ENCODE data around the gene C5AR2.
"Not testable (repeated sequence)": the region's sequence is repeated elsewhere in the genome, so short reads cannot be mapped to it uniquely, and the experiment has no call there.

The C5AR2 gene

GRCh38 chr19:47323409-47323808 lies 8.6 kb upstream of the C5AR2 start:
- DNase-seq (ENCODE audit: extremely low read depth in 1 of 2, low read depth in 1 of 2): no peak

- no peak for DNase-seq (ENCODE audit: extremely low read depth in 1 of 2, low read depth in 1 of 2)
These were observed 8.1 kb upstream of the C5AR2 start for GRCh38 chr19:47323872-47324271.

GRCh38 chr19:47324502-47324901 lies 7.5 kb upstream of the C5AR2 start:
- no peak for DNase-seq (ENCODE audit: extremely low read depth in 1 of 2, low read depth in 1 of 2)

- no peak for DNase-seq (ENCODE audit: extremely low read depth in 1 of 2, low read depth in 1 of 2)
These were observed 1.5 kb upstream of the C5AR2 start for GRCh38 chr19:47330466-47330869.

- DNase-seq (ENCODE audit: extremely low read depth in 1 of 2, low read depth in 1 of 2): no peak
These were observed 485 bp upstream of the C5AR2 start for GRCh38 chr19:47331490-47331889.

- not testable (repeated sequence) for DNase-seq (ENCODE audit: extremely low read depth in 1 of 2, low read depth in 1 of 2)
These were observed 5.1 kb downstream of the C5AR2 start for GRCh38 chr19:47336765-47337718.

GRCh38 chr19:47339196-47339880 lies 7.4 kb downstream of the C5AR2 start:
- no peak for DNase-seq (ENCODE audit: extremely low read depth in 1 of 2, low read depth in 1 of 2)

- DNase-seq (ENCODE audit: extremely low read depth in 1 of 2, low read depth in 1 of 2): no peak
These were observed 8.7 kb downstream of the C5AR2 start for GRCh38 chr19:47340477-47341208.

GRCh38 chr19:47341734-47342133 lies 9.8 kb downstream of the C5AR2 start:
- no peak for DNase-seq (ENCODE audit: extremely low read depth in 1 of 2, low read depth in 1 of 2)

GRCh38 chr19:47343194-47343802 lies 11.3 kb downstream of the C5AR2 start:
- DNase-seq (ENCODE audit: extremely low read depth in 1 of 2, low read depth in 1 of 2): no peak

GRCh38 chr19:47344425-47344824 lies 12.4 kb downstream of the C5AR2 start:
- DNase-seq (ENCODE audit: extremely low read depth in 1 of 2, low read depth in 1 of 2): no peak

- DNase-seq (ENCODE audit: extremely low read depth in 1 of 2, low read depth in 1 of 2): not testable (repeated sequence)
These were observed 14.0 kb downstream of the C5AR2 start for GRCh38 chr19:47346024-47346423.

- peak; percentile 96 to 98 for DNase-seq (ENCODE audit: extremely low read depth in 1 of 2, low read depth in 1 of 2)
These were observed 17.1 kb downstream of the C5AR2 start, which contains the start of gene DHX34 for GRCh38 chr19:47348819-47349795. TSS of gene DHX34 (plus strand) at chr19:47349315. CDS start at chr19:47353031, 3,716 bp downstream.

- no peak for DNase-seq (ENCODE audit: extremely low read depth in 1 of 2, low read depth in 1 of 2)
These were observed 18.7 kb downstream of the C5AR2 start for GRCh38 chr19:47350630-47351029.

- DNase-seq (ENCODE audit: extremely low read depth in 1 of 2, low read depth in 1 of 2): no peak
These were observed 19.6 kb downstream of the C5AR2 start for GRCh38 chr19:47351548-47351947.

GRCh38 chr19:47352095-47352494 lies 20.1 kb downstream of the C5AR2 start:
- DNase-seq (ENCODE audit: extremely low read depth in 1 of 2, low read depth in 1 of 2): no peak

- no peak for DNase-seq (ENCODE audit: extremely low read depth in 1 of 2, low read depth in 1 of 2)
These were observed 21.3 kb downstream of the C5AR2 start for GRCh38 chr19:47353307-47353712.

- DNase-seq (ENCODE audit: extremely low read depth in 1 of 2, low read depth in 1 of 2): no peak
These were observed 24.9 kb downstream of the C5AR2 start for GRCh38 chr19:47356900-47357299.

- DNase-seq (ENCODE audit: extremely low read depth in 1 of 2, low read depth in 1 of 2): no peak
These were observed 26.1 kb downstream of the C5AR2 start for GRCh38 chr19:47357788-47358680.

Measured in activated CD8-positive, alpha-beta memory T cell treated with anti-CD3 and anti-CD28 coated beads for 1 hour (primary cell).